DOHH2 (cell line): ENCODE results near the gene METTL14.

Experiments
- H3F3A ChIP-seq: fragments of 200-600 bp; sonication (generic), shearing (Covaris generic); 2 replicates; pipeline ENCODE4 v1.6.0; 2016; ENCODE audit warnings: antibody characterized with exemption, mild to moderate bottlenecking; ENCODE audit not compliant: control insufficient read depth, insufficient read depth
- H3K27ac ChIP-seq: fragments of 200-600 bp; sonication (generic); 2 replicates; pipeline ENCODE4 v1.5.1; 2014; ENCODE audit warnings: low read depth, mild to moderate bottlenecking, low read length, moderate library complexity
- H3K27me3 ChIP-seq: fragments of 200-600 bp; sonication (generic); 2 replicates; pipeline ENCODE4 v1.6.1; 2014; ENCODE audit warnings: mild to moderate bottlenecking, low read length, mixed read lengths; ENCODE audit not compliant: control insufficient read depth
- H3K36me3 ChIP-seq: fragments of 200-600 bp; sonication (generic); 2 replicates; pipeline ENCODE4 v1.6.1; 2014; ENCODE audit warnings: mild to moderate bottlenecking, low read length, moderate library complexity, mixed read lengths; ENCODE audit not compliant: control insufficient read depth
- H3K4me1 ChIP-seq: fragments of 200-600 bp; sonication (generic); 2 replicates; pipeline ENCODE4 v1.6.1; 2014; ENCODE audit warnings: mild to moderate bottlenecking, low read length, mixed read lengths; ENCODE audit not compliant: control insufficient read depth
- H3K4me2 ChIP-seq: fragments of 200-600 bp; sonication (generic); 2 replicates; pipeline ENCODE4 v1.6.0; 2014; ENCODE audit warnings: mild to moderate bottlenecking, low read length, moderate library complexity
- H3K4me3 ChIP-seq: fragments of 200-600 bp; sonication (generic); 2 replicates; pipeline ENCODE4 v1.5.1; 2014; ENCODE audit warnings: mild to moderate bottlenecking, low read length, mixed read lengths
- H3K79me2 ChIP-seq: fragments of 200-600 bp; sonication (generic); 2 replicates; pipeline ENCODE4 v1.6.1; 2014; ENCODE audit warnings: mild to moderate bottlenecking, low read length, mixed read lengths; ENCODE audit not compliant: control insufficient read depth
- H3K9me2 ChIP-seq: fragments of 200-600 bp; sonication (generic); replicated peaks from 2 replicates; pipeline ENCODE4 v1.6.1; 2014; ENCODE audit warnings: mild to moderate bottlenecking, low read length, mixed read lengths; ENCODE audit not compliant: control insufficient read depth
- H3K9me3 ChIP-seq: fragments of 200-600 bp; sonication (generic); 2 replicates; pipeline ENCODE4 v1.6.1; 2014; ENCODE audit warnings: antibody characterized with exemption, low read length, mixed read lengths; ENCODE audit not compliant: control insufficient read depth, insufficient read depth
- H4K20me1 ChIP-seq: fragments of 200-600 bp; sonication (generic); 2 replicates; pipeline ENCODE4 v1.6.0; 2014; ENCODE audit warnings: low read depth, mild to moderate bottlenecking, antibody characterized with exemption, low read length, moderate library complexity; ENCODE audit not compliant: control insufficient read depth, insufficient read depth
- EZH2phosphoT487 ChIP-seq: fragments of 200-600 bp; sonication (generic); IDR thresholded peaks from 2 replicates; pipeline ENCODE4 v1.6.1; 2017; ENCODE audit warnings: borderline replicate concordance, mild to moderate bottlenecking, antibody characterized with exemption, low read length, moderate library complexity, mixed read lengths
- TF ChIP-seq, protein P1 (sequence below): fragments of 200-600 bp; sonication (generic); IDR thresholded peaks from one replicate; pipeline ENCODE4 v1.5.1; 2014; ENCODE audit warnings: antibody characterized with exemption, mild to moderate bottlenecking, low read depth, low read length; ENCODE audit not compliant: poor library complexity, severe bottlenecking

Gene METTL14

GRCh38 chr4:118729287-118730286 lies 44.4 kb downstream of the METTL14 start:
- Histone ChIP-seq H3K4me3 (no peak overlapping the region), H3K79me2 (no peaks in the 10 kb centered on the region), H3K9me2 (no peaks in the 10 kb centered on the region), H3K36me3 (peaks cover 49% of the 10 kb centered on the region), H3K27ac (no peak overlapping the region), H3F3A (no peaks in the 10 kb centered on the region), H4K20me1 (no peaks in the 10 kb centered on the region), H3K4me2 (no peak overlapping the region), H3K27me3 (no peaks in the 10 kb centered on the region), H3K9me3 (no peaks in the 10 kb centered on the region), H3K4me1 (peaks cover 2% of the 10 kb centered on the region; the same call in 1 of the 2 replicates)
- TF ChIP-seq, protein P1, sequence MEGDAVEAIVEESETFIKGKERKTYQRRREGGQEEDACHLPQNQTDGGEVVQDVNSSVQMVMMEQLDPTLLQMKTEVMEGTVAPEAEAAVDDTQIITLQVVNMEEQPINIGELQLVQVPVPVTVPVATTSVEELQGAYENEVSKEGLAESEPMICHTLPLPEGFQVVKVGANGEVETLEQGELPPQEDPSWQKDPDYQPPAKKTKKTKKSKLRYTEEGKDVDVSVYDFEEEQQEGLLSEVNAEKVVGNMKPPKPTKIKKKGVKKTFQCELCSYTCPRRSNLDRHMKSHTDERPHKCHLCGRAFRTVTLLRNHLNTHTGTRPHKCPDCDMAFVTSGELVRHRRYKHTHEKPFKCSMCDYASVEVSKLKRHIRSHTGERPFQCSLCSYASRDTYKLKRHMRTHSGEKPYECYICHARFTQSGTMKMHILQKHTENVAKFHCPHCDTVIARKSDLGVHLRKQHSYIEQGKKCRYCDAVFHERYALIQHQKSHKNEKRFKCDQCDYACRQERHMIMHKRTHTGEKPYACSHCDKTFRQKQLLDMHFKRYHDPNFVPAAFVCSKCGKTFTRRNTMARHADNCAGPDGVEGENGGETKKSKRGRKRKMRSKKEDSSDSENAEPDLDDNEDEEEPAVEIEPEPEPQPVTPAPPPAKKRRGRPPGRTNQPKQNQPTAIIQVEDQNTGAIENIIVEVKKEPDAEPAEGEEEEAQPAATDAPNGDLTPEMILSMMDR, result no peak
- TF ChIP-seq EZH2phosphoT487, result no peak

GRCh38 chr4:118730683-118731082 lies 45.5 kb downstream of the METTL14 start:
- H3K9me3 ChIP-seq, result no peaks in the 10 kb centered on the region
- H3K4me1 ChIP-seq, result peaks cover 2% of the 10 kb centered on the region; the same call in 1 of the 2 replicates
- no peak overlapping the region for H3K4me2 ChIP-seq
- no peaks in the 10 kb centered on the region for H4K20me1 ChIP-seq
- no peak overlapping the region for H3K27ac ChIP-seq
- H3K4me3 ChIP-seq, result no peak overlapping the region
- H3K27me3 ChIP-seq, result no peaks in the 10 kb centered on the region
- H3K79me2 ChIP-seq, result no peaks in the 10 kb centered on the region
- no peaks in the 10 kb centered on the region for H3F3A ChIP-seq
- peaks cover 42% of the 10 kb centered on the region for H3K36me3 ChIP-seq
- TF ChIP-seq, protein P1, result no peak
- no peak for TF ChIP-seq EZH2phosphoT487
- no peaks in the 10 kb centered on the region for H3K9me2 ChIP-seq

- Histone ChIP-seq H4K20me1 (no peaks in the 10 kb centered on the region), H3K79me2 (no peaks in the 10 kb centered on the region), H3K27me3 (no peaks in the 10 kb centered on the region), H3K36me3 (peaks cover 41% of the 10 kb centered on the region), H3K9me2 (no peaks in the 10 kb centered on the region), H3K4me3 (no peak overlapping the region), H3K4me2 (no peak overlapping the region), H3K27ac (no peak overlapping the region), H3F3A (no peaks in the 10 kb centered on the region), H3K9me3 (no peaks in the 10 kb centered on the region), H3K4me1 (peaks cover 1% of the 10 kb centered on the region; the same call in 1 of the 2 replicates)
- TF ChIP-seq, protein P1, result no peak
- no peak for TF ChIP-seq EZH2phosphoT487
These were observed 47.6 kb downstream of the METTL14 start for GRCh38 chr4:118732591-118733330.
